ENCODE results near the gene WSCD1. TPM values are rescaled to one million over a fixed set of nuclear protein-coding genes. Genes with fewer than 3 reads are reported as not detected.

Gene WSCD1
- total RNA-seq, 1 experiment from 2014 or later = 57.0 TPM

DNA sequence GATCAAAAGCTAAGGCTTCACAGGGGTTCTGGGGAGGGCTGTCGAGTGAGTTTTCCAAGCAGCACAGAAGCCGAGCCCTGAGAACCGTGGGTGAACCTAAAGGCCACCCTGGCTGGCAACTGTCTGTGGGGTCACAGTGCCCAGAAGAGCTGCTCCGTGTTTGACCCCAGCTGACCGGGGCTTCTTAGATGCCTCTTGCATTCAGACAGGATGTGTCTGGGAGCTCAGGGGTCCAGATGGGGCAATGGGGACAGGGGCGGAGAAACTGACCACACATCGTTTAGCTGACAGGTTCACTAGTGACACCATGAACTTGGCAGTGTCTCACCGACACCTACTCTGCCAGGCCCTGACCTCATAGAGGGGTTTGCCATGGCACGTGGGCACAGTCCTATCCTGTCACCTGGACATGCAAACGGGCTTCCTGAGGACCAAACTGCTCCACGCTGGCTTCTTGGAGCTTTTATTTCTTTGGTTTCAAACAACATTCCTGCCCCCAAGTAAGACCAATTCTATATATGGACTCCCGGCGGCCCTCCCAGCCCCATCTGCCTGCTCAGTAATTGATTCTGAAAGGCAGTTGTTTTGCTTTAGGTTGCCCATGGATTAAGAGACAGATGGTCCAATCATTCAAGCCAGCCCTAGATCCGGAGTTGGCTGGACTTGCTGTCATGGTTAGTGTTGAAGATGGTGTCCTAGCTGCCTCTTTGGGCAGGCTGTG is 22.2 kb downstream of the WSCD1 start:
- no peak overlapping the region for H3K27ac ChIP-seq (ENCODE audit: low read length)
- no peak for ATAC-seq
- TF ChIP-seq EZH2 (IDR thresholded peaks at IDR 0.05; ENCODE audit: low read length, unreplicated experiment) (no peak), EZH2phosphoT487 (IDR thresholded peaks at IDR 0.05; ENCODE audit: borderline replicate concordance, low read length) (no peak)
- POLR2A ChIA-PET (ENCODE audit: unreplicated experiment) = interaction anchor here (0.6 kb wide), 1 partner anchor 31 kb away, joined by 4 read pairs; no protein-coding TSS in a partner anchor
- intact Hi-C loops (cut with micrococcal nuclease) = no loop called here
- H3K36me3 ChIP-seq (ENCODE audit: low read depth, low read length) = peaks cover 7% of the 10 kb centered on the region
- no peaks in the 10 kb centered on the region for H3K9me2 ChIP-seq (replicated peaks; ENCODE audit: low read length)
- CTCF ChIA-PET = no interaction called here
- H3K27me3 ChIP-seq (ENCODE audit: low read length) = no peaks in the 10 kb centered on the region
- H3K4me3 ChIP-seq (ENCODE audit: low read length) = no peak overlapping the region
- H3K9ac ChIP-seq (ENCODE audit: low read length) = no peak overlapping the region
- no peaks in the 10 kb centered on the region for H3K79me2 ChIP-seq (ENCODE audit: low read length)
- no peak for DNase-seq
- no peaks in the 10 kb centered on the region for H3K9me3 ChIP-seq (ENCODE audit: low read length)
- H3F3A ChIP-seq (ENCODE audit: low read length, unreplicated experiment) = no peaks in the 10 kb centered on the region
- H3K4me1 ChIP-seq (ENCODE audit: insufficient read depth, low read length) = no peaks in the 10 kb centered on the region
- no peaks in the 10 kb centered on the region for H4K20me1 ChIP-seq (ENCODE audit: low read length)
- BruUV-seq (replicated peaks) = no TSS peak
- H2AFZ ChIP-seq (ENCODE audit: low read length) = no peak overlapping the region
- no peak overlapping the region for H3K4me2 ChIP-seq (ENCODE audit: low read length)

DNA sequence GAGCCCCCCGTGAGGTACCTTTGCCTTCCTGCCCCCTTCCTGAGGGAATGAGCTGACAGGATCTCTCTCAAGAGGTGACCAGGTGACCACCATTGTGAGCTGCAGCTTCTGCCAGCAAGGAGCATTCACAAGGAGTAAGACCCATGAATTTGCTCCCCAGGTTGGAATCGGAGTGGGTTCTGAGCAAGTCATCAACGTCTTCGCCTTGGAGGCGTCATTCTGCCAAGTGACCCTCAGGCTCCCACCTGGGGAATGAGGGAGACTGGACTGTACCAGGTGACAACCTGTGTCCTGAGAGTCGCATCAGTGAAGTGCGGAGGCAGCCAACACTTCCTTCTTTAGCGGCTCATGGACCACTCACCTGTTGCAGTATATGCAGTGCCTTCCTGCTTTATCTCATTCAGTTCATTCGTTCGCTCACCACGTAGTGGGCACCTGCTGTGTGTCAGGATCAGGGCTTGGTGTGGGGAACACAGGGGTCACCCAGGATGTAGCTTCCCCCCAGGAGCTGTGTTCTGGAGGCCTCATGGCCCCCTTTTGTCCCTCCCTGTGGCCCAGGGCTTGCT is 22.8 kb downstream of the WSCD1 start:
- H3K9me3 ChIP-seq (ENCODE audit: low read length) = no peaks in the 10 kb centered on the region
- ChIA-PET POLR2A (ENCODE audit: unreplicated experiment) (no interaction called here), CTCF (no interaction called here)
- no peak overlapping the region for H3K27ac ChIP-seq (ENCODE audit: low read length)
- no peaks in the 10 kb centered on the region for H3F3A ChIP-seq (ENCODE audit: low read length, unreplicated experiment)
- ATAC-seq (no peak), DNase-seq (no peak)
- intact Hi-C loops (cut with micrococcal nuclease) = no loop called here
- H3K9me2 ChIP-seq (replicated peaks; ENCODE audit: low read length) = no peaks in the 10 kb centered on the region
- H3K27me3 ChIP-seq (ENCODE audit: low read length) = no peaks in the 10 kb centered on the region
- no peaks in the 10 kb centered on the region for H3K79me2 ChIP-seq (ENCODE audit: low read length)
- no peak overlapping the region for H3K9ac ChIP-seq (ENCODE audit: low read length)
- H3K4me3 ChIP-seq (ENCODE audit: low read length) = no peak overlapping the region
- no peak overlapping the region for H3K4me2 ChIP-seq (ENCODE audit: low read length)
- peaks cover 8% of the 10 kb centered on the region; the same call in 1 of the 2 replicates for H3K36me3 ChIP-seq (ENCODE audit: low read depth, low read length)
- no TSS peak for BruUV-seq (replicated peaks)
- TF ChIP-seq EZH2 (IDR thresholded peaks at IDR 0.05; ENCODE audit: low read length, unreplicated experiment) (no peak), EZH2phosphoT487 (IDR thresholded peaks at IDR 0.05; ENCODE audit: borderline replicate concordance, low read length) (no peak)
- TF ChIP-seq, protein P1, sequence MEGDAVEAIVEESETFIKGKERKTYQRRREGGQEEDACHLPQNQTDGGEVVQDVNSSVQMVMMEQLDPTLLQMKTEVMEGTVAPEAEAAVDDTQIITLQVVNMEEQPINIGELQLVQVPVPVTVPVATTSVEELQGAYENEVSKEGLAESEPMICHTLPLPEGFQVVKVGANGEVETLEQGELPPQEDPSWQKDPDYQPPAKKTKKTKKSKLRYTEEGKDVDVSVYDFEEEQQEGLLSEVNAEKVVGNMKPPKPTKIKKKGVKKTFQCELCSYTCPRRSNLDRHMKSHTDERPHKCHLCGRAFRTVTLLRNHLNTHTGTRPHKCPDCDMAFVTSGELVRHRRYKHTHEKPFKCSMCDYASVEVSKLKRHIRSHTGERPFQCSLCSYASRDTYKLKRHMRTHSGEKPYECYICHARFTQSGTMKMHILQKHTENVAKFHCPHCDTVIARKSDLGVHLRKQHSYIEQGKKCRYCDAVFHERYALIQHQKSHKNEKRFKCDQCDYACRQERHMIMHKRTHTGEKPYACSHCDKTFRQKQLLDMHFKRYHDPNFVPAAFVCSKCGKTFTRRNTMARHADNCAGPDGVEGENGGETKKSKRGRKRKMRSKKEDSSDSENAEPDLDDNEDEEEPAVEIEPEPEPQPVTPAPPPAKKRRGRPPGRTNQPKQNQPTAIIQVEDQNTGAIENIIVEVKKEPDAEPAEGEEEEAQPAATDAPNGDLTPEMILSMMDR (conservative IDR thresholded peaks at IDR 0.05; ENCODE audit: low read depth, low read length) = no peak
- no peak overlapping the region for H2AFZ ChIP-seq (ENCODE audit: low read length)
- H3K4me1 ChIP-seq (ENCODE audit: insufficient read depth, low read length) = no peaks in the 10 kb centered on the region
- H4K20me1 ChIP-seq (ENCODE audit: low read length) = no peaks in the 10 kb centered on the region

DNA sequence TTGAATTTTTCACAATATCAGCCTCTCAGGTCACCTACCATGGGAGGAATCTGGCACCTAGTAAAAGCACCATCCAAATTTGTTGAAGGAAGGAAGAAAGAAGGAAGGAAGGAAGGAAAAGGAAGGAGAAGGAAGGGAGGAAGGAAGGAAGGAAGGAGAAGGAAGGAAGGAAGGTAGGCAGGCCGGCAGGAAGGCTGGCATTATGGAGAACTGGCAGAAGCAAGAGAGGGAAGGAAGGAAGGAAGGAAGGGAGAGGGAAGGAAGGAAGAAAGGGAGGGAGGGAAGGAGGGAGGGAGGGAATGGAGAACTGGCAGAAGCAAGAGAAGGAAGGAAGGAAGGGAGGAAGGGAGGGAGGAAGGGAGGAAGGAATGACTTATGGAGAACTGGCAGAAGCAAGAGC is 24.3 kb downstream of the WSCD1 start:
- intact Hi-C loops (cut with micrococcal nuclease) = no loop called here
- POLR2A ChIA-PET (ENCODE audit: unreplicated experiment) = no interaction called here

More for the DNA sequence above, 24.3 kb downstream of the WSCD1 start:
- Histone ChIP-seq H3K4me3 (ENCODE audit: low read length) (no peak overlapping the region), H2AFZ (ENCODE audit: low read length) (no peak overlapping the region), H3K9me3 (ENCODE audit: low read length) (no peaks in the 10 kb centered on the region), H3K27me3 (ENCODE audit: low read length) (no peaks in the 10 kb centered on the region), H3K27ac (ENCODE audit: low read length) (no peak overlapping the region), H3F3A (ENCODE audit: low read length, unreplicated experiment) (no peaks in the 10 kb centered on the region), H3K36me3 (ENCODE audit: low read depth, low read length) (peaks cover 8% of the 10 kb centered on the region; the same call in 1 of the 2 replicates), H3K4me1 (ENCODE audit: insufficient read depth, low read length) (no peaks in the 10 kb centered on the region), H3K9me2 (replicated peaks; ENCODE audit: low read length) (no peaks in the 10 kb centered on the region), H3K79me2 (ENCODE audit: low read length) (no peaks in the 10 kb centered on the region), H3K4me2 (ENCODE audit: low read length) (no peak overlapping the region), H4K20me1 (ENCODE audit: low read length) (no peaks in the 10 kb centered on the region), H3K9ac (ENCODE audit: low read length) (no peak overlapping the region)
- no TSS peak for BruUV-seq (replicated peaks)
- ATAC-seq = no peak
- no peak for DNase-seq
- CTCF ChIA-PET = no interaction called here
- TF ChIP-seq, protein P1 (conservative IDR thresholded peaks at IDR 0.05; ENCODE audit: low read depth, low read length) = no peak
